ENCODE results near the gene QRICH1.
A peak's percentile ranks its signal among the peaks of the same experiment; 100 is the strongest.

QRICH1 gene

DNA sequence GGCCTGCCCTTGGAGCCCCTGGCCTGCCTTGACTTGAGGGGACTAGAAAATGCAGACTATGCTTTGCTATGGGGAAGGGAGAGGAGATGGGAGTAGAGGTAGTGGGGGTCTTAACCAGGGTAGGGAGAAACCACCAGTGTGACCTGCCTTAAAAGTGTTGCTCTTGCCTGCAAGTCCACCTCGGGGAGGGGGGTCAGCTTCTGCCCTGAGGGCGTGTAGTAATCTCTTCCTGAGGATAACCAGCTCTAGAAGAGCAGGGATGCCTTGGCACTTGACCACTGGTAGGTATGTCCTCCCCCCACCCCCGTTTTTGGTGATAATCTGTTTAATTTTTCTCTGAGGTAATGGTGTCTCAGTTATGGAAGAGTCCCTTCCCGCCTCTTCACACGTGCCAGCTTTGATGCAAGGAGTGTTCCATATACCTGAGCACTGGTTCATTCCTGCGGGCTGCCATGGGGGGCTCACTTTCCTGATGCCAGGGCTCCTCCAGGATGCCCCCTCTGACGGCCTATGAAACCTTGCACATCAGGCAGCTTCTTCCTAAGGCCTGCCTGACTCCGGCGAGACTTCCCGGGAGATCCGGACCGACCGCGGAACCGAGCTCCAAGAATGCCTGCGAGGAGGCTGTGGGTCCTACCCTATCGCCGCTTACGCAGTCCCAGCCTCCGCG lies 104.6 kb downstream of the QRICH1 start:
- no peaks in the 10 kb centered on the region for H3K36me3 ChIP-seq (ENCODE audit: low read length)
- peaks cover 9% of the 10 kb centered on the region; the same call in 1 of the 2 replicates for H3F3A ChIP-seq (ENCODE audit: insufficient read depth)
- H4K20me1 ChIP-seq (ENCODE audit: low read depth, low read length) = no peaks in the 10 kb centered on the region
- no peaks in the 10 kb centered on the region for H3K9me2 ChIP-seq (replicated peaks; ENCODE audit: insufficient read depth, low read length)
- peak overlapping the region; percentile 76 for H3K4me2 ChIP-seq (ENCODE audit: low read depth, low read length, poor library complexity, severe bottlenecking)
- H3K79me2 ChIP-seq (ENCODE audit: insufficient read depth, low read length) = peaks cover 20% of the 10 kb centered on the region
- TF ChIP-seq, protein P1, sequence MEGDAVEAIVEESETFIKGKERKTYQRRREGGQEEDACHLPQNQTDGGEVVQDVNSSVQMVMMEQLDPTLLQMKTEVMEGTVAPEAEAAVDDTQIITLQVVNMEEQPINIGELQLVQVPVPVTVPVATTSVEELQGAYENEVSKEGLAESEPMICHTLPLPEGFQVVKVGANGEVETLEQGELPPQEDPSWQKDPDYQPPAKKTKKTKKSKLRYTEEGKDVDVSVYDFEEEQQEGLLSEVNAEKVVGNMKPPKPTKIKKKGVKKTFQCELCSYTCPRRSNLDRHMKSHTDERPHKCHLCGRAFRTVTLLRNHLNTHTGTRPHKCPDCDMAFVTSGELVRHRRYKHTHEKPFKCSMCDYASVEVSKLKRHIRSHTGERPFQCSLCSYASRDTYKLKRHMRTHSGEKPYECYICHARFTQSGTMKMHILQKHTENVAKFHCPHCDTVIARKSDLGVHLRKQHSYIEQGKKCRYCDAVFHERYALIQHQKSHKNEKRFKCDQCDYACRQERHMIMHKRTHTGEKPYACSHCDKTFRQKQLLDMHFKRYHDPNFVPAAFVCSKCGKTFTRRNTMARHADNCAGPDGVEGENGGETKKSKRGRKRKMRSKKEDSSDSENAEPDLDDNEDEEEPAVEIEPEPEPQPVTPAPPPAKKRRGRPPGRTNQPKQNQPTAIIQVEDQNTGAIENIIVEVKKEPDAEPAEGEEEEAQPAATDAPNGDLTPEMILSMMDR (IDR thresholded peaks at IDR 0.05; ENCODE audit: insufficient read depth, low read length, poor library complexity, severe bottlenecking) = no peak
- TF ChIP-seq EZH2phosphoT487 (conservative IDR thresholded peaks at IDR 0.05; ENCODE audit: low read length) = no peak
- H3K9me3 ChIP-seq (ENCODE audit: insufficient read depth, low read length) = no peaks in the 10 kb centered on the region
- no peaks in the 10 kb centered on the region for H3K27me3 ChIP-seq (ENCODE audit: low read length)
- H3K9ac ChIP-seq (ENCODE audit: low read length) = peak overlapping the region; percentile 70
- peak overlapping the region; percentile 61 for H2AFZ ChIP-seq (ENCODE audit: low read depth, low read length, severe bottlenecking)
- peak overlapping the region; percentile 65 for H3K27ac ChIP-seq (ENCODE audit: low read depth, low read length)
- peak overlapping the region; percentile 60 for H3K4me3 ChIP-seq (ENCODE audit: insufficient read depth, low read length, poor library complexity, severe bottlenecking)

DNA sequence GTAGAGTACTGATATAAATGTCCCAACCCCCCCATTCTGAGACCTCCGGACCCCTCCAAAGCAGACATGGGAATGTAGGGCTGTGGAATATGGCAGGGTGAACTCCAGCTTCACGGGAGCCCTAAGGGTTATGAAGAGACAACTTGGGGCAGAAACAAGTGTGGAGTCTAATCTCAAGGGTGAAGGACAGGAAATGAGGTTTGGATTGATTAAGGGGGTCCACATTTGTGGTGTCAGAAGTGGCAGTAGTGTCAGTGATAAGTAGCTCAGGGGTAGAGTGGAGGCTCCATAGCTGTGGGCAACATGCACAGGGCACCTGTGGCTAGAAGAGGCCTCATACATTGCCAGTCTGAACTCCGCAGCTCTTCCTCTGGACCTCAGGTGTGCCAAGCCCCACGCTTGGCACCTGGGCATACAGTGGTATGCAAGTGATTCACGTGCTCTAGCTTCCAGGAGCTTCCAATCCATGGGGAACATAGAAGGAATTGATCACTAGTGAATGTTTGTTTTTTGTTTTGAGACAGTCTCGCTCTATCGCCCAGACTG lies 108.0 kb downstream of the QRICH1 start:
- H3K27me3 ChIP-seq (ENCODE audit: low read length) = no peaks in the 10 kb centered on the region
- H3K4me3 ChIP-seq (ENCODE audit: insufficient read depth, low read length, poor library complexity, severe bottlenecking) = no peak overlapping the region
- H3K9me2 ChIP-seq (replicated peaks; ENCODE audit: insufficient read depth, low read length) = no peaks in the 10 kb centered on the region
- H3K36me3 ChIP-seq (ENCODE audit: low read length) = no peaks in the 10 kb centered on the region; the same call in 1 of the 2 replicates
- TF ChIP-seq, protein P1 (IDR thresholded peaks at IDR 0.05; ENCODE audit: insufficient read depth, low read length, poor library complexity, severe bottlenecking) = no peak
- no peak for TF ChIP-seq EZH2phosphoT487 (conservative IDR thresholded peaks at IDR 0.05; ENCODE audit: low read length)
- H2AFZ ChIP-seq (ENCODE audit: low read depth, low read length, severe bottlenecking) = no peak overlapping the region
- H3F3A ChIP-seq (ENCODE audit: insufficient read depth) = peaks cover 9% of the 10 kb centered on the region; the same call in 1 of the 2 replicates
- H3K27ac ChIP-seq (ENCODE audit: low read depth, low read length) = no peak overlapping the region
- H3K9ac ChIP-seq (ENCODE audit: low read length) = no peak overlapping the region
- no peaks in the 10 kb centered on the region for H3K9me3 ChIP-seq (ENCODE audit: insufficient read depth, low read length)
- no peak overlapping the region for H3K4me2 ChIP-seq (ENCODE audit: low read depth, low read length, poor library complexity, severe bottlenecking)
- H3K79me2 ChIP-seq (ENCODE audit: insufficient read depth, low read length) = peaks cover 11% of the 10 kb centered on the region
- H4K20me1 ChIP-seq (ENCODE audit: low read depth, low read length) = no peaks in the 10 kb centered on the region

DNA sequence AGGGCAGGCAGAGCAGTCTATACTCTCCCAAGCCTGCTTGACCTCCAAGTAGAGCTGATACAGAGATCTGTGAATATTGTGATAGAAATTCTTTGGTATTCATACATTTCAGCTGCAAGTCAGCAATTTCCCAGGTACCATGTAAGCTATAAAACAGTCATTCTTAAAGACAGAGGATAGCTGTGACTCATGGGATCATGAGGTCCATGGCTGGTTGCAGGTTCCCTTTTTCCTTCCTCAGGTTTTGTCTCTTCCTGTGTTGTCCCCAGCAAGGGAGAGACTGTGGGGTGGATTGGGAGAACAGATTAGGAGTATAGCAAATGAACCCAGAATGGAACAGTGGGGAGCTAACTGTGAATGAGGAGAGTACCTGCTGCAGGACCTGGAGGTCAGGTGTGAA lies 109.2 kb downstream of the QRICH1 start:
- Histone ChIP-seq H4K20me1 (ENCODE audit: low read depth, low read length) (no peaks in the 10 kb centered on the region), H2AFZ (ENCODE audit: low read depth, low read length, severe bottlenecking) (no peak overlapping the region), H3K9me2 (replicated peaks; ENCODE audit: insufficient read depth, low read length) (no peaks in the 10 kb centered on the region), H3K27ac (ENCODE audit: low read depth, low read length) (no peak overlapping the region), H3K4me3 (ENCODE audit: insufficient read depth, low read length, poor library complexity, severe bottlenecking) (no peak overlapping the region), H3K27me3 (ENCODE audit: low read length) (no peaks in the 10 kb centered on the region), H3K36me3 (ENCODE audit: low read length) (no peaks in the 10 kb centered on the region; the same call in 1 of the 2 replicates), H3K4me2 (ENCODE audit: low read depth, low read length, poor library complexity, severe bottlenecking) (no peak overlapping the region), H3F3A (ENCODE audit: insufficient read depth) (peaks cover 9% of the 10 kb centered on the region; the same call in 1 of the 2 replicates), H3K9ac (ENCODE audit: low read length) (no peak overlapping the region), H3K79me2 (ENCODE audit: insufficient read depth, low read length) (peaks cover 5% of the 10 kb centered on the region), H3K9me3 (ENCODE audit: insufficient read depth, low read length) (no peaks in the 10 kb centered on the region)
- no peak for TF ChIP-seq EZH2phosphoT487 (conservative IDR thresholded peaks at IDR 0.05; ENCODE audit: low read length)
- TF ChIP-seq, protein P1 (IDR thresholded peaks at IDR 0.05; ENCODE audit: insufficient read depth, low read length, poor library complexity, severe bottlenecking) = no peak

Measured in SU-DHL-6 (cell line).